GM19043 (cell line): ENCODE results near the gene PTPRO.

Experiments
- ATAC-seq: cut with Tn5 transposase; IDR thresholded peaks from one replicate; pipeline ENCODE4 v1.9.1; 2021; ENCODE audit warnings: low read depth; ENCODE audit not compliant: unreplicated experiment

PTPRO gene

GRCh38 chr12:15443050-15443449 lies 120.7 kb downstream of the PTPRO start:
- ATAC-seq: no peak

GRCh38 chr12:15443611-15444010 lies 121.3 kb downstream of the PTPRO start:
- ATAC-seq: no peak

GRCh38 chr12:15444523-15444922 lies 122.2 kb downstream of the PTPRO start:
- no peak for ATAC-seq

GRCh38 chr12:15446807-15447206 lies 124.5 kb downstream of the PTPRO start:
- ATAC-seq: no peak

GRCh38 chr12:15453613-15454012 lies 131.3 kb downstream of the PTPRO start:
- peak; percentile 81 for ATAC-seq

- no peak for ATAC-seq
Observed at GRCh38 chr12:15458008-15458407, 135.7 kb downstream of the PTPRO start.

- no peak for ATAC-seq
Observed at GRCh38 chr12:15468911-15469310, 146.6 kb downstream of the PTPRO start.

- no peak for ATAC-seq
Observed at GRCh38 chr12:15469356-15469755, 147.0 kb downstream of the PTPRO start.

- ATAC-seq: no peak
Observed at GRCh38 chr12:15472036-15472435, 149.7 kb downstream of the PTPRO start.

- no peak for ATAC-seq
Observed at GRCh38 chr12:15474766-15475165, 152.5 kb downstream of the PTPRO start.

- ATAC-seq: no peak
Observed at GRCh38 chr12:15477761-15478160, 155.5 kb downstream of the PTPRO start.

- ATAC-seq: no peak
Observed at GRCh38 chr12:15481846-15482245, 159.5 kb downstream of the PTPRO start.

GRCh38 chr12:15485466-15485865 lies 163.2 kb downstream of the PTPRO start:
- no peak for ATAC-seq

GRCh38 chr12:15486859-15487258 lies 164.6 kb downstream of the PTPRO start:
- ATAC-seq: no peak

GRCh38 chr12:15488481-15488880 lies 166.2 kb downstream of the PTPRO start:
- ATAC-seq: no peak

- peak; percentile 64 for ATAC-seq
Observed at GRCh38 chr12:15494329-15495046, 172.2 kb downstream of the PTPRO start.

- no peak for ATAC-seq
Observed at GRCh38 chr12:15495746-15496145, 173.4 kb downstream of the PTPRO start.

GRCh38 chr12:15496738-15497137 lies 174.4 kb downstream of the PTPRO start:
- no peak for ATAC-seq

GRCh38 chr12:15497671-15498292 lies 175.5 kb downstream of the PTPRO start:
- no peak for ATAC-seq

GRCh38 chr12:15502211-15502610 lies 179.9 kb downstream of the PTPRO start:
- ATAC-seq: no peak

GRCh38 chr12:15505616-15506015 lies 183.3 kb downstream of the PTPRO start:
- no peak for ATAC-seq

GRCh38 chr12:15515010-15515409 lies 192.7 kb downstream of the PTPRO start:
- no peak for ATAC-seq
